IPS DF 4.7 (cell line): Measurements from ENCODE around the gene EIF5A.

Experiments
- DNase-seq: peaks from one replicate; pipeline ENCODE4 v3.0.0-alpha.2; 2013; ENCODE audit warnings: low spot score; ENCODE audit errors: extremely low read depth

Gene EIF5A

GRCh38 chr17:7313088-7313889 lies 5.9 kb downstream of the EIF5A start:
- DNase-seq: no peak

GRCh38 chr17:7313890-7314718 lies 6.7 kb downstream of the EIF5A start:
- DNase-seq: no peak

- no peak for DNase-seq
Observed at GRCh38 chr17:7314719-7315569, 7.5 kb downstream of the EIF5A start, which contains the start of gene GPS2. Gene GPS2 (minus strand): TSS chr17:7315360. CDS start chr17:7315052, 308 bp downstream.

GRCh38 chr17:7315570-7316235 lies 8.3 kb downstream of the EIF5A start:
- DNase-seq: no peak

- DNase-seq: no peak
Observed at GRCh38 chr17:7317161-7317803, 9.9 kb downstream of the EIF5A start.

- DNase-seq: no peak
Observed at GRCh38 chr17:7318121-7318860, 10.9 kb downstream of the EIF5A start.

- DNase-seq: no peak
Observed at GRCh38 chr17:7321466-7321865, 14.0 kb downstream of the EIF5A start.

- DNase-seq: no peak
Observed at GRCh38 chr17:7322520-7323194, 15.2 kb downstream of the EIF5A start.

- DNase-seq: no peak
Observed at GRCh38 chr17:7323731-7324437, 16.5 kb downstream of the EIF5A start.

- DNase-seq: no peak
Observed at GRCh38 chr17:7324438-7324779, 17.0 kb downstream of the EIF5A start.

- DNase-seq: no peak
Observed at GRCh38 chr17:7325031-7325528, 17.7 kb downstream of the EIF5A start.

GRCh38 chr17:7326186-7326585 lies 18.8 kb downstream of the EIF5A start:
- no peak for DNase-seq

- DNase-seq: no peak
Observed at GRCh38 chr17:7327056-7327455, 19.6 kb downstream of the EIF5A start.

GRCh38 chr17:7327501-7327900 lies 20.1 kb downstream of the EIF5A start:
- DNase-seq: no peak

GRCh38 chr17:7328009-7328408 lies 20.6 kb downstream of the EIF5A start:
- DNase-seq: no peak

- no peak for DNase-seq
Observed at GRCh38 chr17:7328840-7329373, 21.5 kb downstream of the EIF5A start, which contains the start of gene NEURL4. Gene NEURL4 (minus strand): TSS chr17:7329335. CDS start chr17:7329312, 23 bp downstream.

- DNase-seq: no peak
Observed at GRCh38 chr17:7329374-7329996, 22.1 kb downstream of the EIF5A start.
